Stimulated activated naive CD8-positive, alpha-beta T cell treated with anti-CD3 and anti-CD28 coated beads, Interleukin-15, amount 100 ng/mL, for 72 hours (primary cell): ENCODE results near the gene SCMH1.

ENCODE experiments used
- ATAC-seq: fragments of 150-1000 bp; cut with Tn5 transposase; 2 replicates; pipeline ENCODE4 v1.10.0; 2021; ENCODE audit warnings: mild to moderate bottlenecking, moderate library complexity
- DNase-seq, 2 donors: peaks; one replicate each; pipeline ENCODE4 v3.0.0; 2021 to 2022
- H3K27ac Mint-ChIP-seq, 2 donors: one replicate each; pipeline ENCODE4 v1.8.0; 2022; ENCODE audit warnings: mild to moderate bottlenecking in 2 of 2, mixed read lengths in 2 of 2, moderate library complexity in 2 of 2
- H3K27me3 Mint-ChIP-seq: one replicate; pipeline ENCODE4 v1.8.0; 2022; ENCODE audit warnings: mixed read lengths
- H3K4me1 Mint-ChIP-seq: one replicate; pipeline ENCODE4 v1.8.0; 2022; ENCODE audit warnings: mild to moderate bottlenecking, mixed read lengths
- H3K4me3 Mint-ChIP-seq, 2 donors: one replicate each; pipeline ENCODE4 v1.8.0; 2022; ENCODE audit warnings: mild to moderate bottlenecking in 2 of 2, mixed read lengths in 2 of 2, moderate library complexity in 1 of 2
- H3K9me3 Mint-ChIP-seq, 2 donors: one replicate each; pipeline ENCODE4 v1.8.0; 2022; ENCODE audit warnings: mixed read lengths in 2 of 2

Gene SCMH1

DNA sequence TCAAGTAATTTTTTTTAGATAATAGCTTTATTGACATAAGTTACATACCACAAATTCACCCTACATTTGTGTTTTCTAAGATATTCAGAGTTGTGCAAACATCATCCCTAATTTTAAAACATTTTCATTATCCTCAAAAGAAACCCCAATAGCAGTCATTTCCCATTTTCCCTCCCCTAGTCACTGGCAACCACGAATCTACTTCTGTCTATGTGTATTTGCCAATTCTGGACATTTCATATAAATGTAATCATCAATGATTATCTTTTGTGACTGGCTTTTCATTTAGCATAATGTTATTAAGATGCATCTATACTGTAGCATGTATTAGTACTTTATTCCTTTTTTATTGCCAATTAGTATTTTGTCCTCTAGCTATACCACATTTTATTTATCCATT lies 131.8 kb downstream of the SCMH1 start:
- DNase-seq = no peak

DNA sequence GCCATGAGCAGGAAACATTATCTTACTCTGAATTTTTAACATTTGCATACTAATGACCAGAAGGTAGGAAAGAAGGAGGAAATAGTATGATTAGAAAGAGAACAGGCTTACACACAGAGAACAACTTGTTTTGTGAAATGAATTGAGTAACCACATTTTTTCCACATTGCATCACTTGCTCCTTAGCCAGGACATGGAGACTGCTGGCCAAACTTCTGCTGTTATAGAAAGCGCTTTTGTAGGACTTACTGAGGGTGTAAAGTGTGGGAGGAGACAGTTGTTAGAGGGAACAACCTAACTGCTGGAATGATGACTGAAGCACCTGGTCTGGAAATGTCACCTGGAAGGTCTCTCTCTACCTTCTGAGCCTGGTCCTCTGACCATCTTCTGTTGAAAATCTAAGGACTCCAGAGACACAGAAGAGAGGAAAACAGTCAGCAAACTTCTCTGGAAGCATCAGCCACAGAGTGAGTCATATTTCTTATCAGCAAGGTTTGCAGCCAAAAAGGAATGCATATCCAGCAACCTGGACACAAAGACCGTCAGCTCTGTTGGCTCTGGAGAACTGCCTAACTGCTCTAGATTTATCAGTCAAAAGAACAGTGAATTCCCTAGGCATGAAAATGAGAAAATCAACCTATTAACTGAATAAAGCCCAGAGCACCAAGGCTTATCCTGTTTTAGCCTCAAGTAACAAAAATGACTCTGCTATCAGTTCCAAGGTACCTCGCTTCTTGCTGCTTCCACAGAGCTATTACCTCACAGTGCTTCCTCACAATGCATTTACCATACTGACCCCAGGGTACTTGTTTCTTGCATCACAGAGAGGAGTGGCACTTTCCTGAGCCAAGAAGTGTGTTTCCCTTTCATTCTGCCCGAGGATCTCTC lies 132.6 kb downstream of the SCMH1 start:
- H3K27ac Mint-ChIP-seq = peak overlapping the region in 1 of 2 donors; percentile 74
- no peaks in the 10 kb centered on the region for H3K9me3 Mint-ChIP-seq
- no peaks in the 10 kb centered on the region for H3K27me3 Mint-ChIP-seq
- H3K4me1 Mint-ChIP-seq = no peaks in the 10 kb centered on the region
- no peak for ATAC-seq
- no peak for DNase-seq
- no peak overlapping the region for H3K4me3 Mint-ChIP-seq

More for the DNA sequence above, 131.8 kb downstream of the SCMH1 start:
- Mint-ChIP-seq H3K9me3 (no peaks in the 10 kb centered on the region), H3K27ac (no peak overlapping the region), H3K4me1 (no peaks in the 10 kb centered on the region), H3K27me3 (no peaks in the 10 kb centered on the region), H3K4me3 (no peak overlapping the region)
- ATAC-seq = no peak

DNA sequence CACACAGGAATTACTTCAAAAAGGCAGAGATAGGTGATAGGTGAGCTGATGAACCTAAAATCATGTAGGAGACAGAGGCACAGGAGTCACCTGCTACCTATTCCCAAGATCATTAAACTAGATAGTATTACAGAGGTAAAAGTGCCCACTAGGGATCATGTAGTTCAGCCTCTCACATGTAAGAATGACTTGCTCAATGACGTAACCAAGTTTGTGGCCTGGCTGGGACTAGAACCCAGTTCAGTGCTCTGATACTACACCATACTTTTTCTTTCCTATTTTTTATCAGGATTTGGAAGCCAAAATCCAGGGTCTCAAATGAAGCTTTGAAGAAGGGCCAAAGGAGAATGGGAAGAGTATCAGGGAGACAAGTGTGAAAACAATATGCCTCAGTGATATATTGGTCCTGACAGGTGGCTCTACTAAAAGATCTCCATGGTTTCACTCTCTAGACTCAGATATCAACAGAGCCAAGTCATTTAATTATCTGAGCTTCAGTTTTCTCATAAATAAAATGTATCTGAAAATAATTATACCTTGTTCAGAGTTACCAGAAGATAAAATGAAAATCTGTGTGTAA lies 133.3 kb downstream of the SCMH1 start:
- ATAC-seq (no peak), DNase-seq (no peak)
- Mint-ChIP-seq H3K27me3 (no peaks in the 10 kb centered on the region), H3K9me3 (no peaks in the 10 kb centered on the region), H3K4me1 (no peaks in the 10 kb centered on the region), H3K27ac (no peak overlapping the region), H3K4me3 (no peak overlapping the region)

DNA sequence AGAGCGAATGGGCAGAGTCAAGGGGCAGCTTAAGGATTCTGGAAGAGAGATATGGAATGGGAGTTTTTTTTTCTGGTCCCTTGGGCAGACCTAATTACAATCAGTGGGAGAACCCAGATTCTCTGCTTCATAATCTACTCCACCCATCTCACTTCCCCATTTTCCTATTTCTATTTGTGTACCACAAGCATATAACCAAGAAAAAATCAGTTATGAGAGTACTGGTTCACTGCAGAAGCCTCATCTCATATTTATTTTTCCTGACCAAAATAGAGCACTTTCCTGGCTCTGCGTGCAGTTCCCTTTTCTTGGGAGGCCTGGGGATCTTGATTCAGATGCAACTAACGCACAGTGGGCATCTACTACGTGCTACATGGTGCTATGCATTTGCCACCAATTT lies 138.3 kb downstream of the SCMH1 start:
- DNase-seq (no peak), ATAC-seq (no peak)
- Mint-ChIP-seq H3K9me3 (no peaks in the 10 kb centered on the region), H3K4me3 (no peak overlapping the region), H3K4me1 (no peaks in the 10 kb centered on the region), H3K27me3 (no peaks in the 10 kb centered on the region), H3K27ac (no peak overlapping the region)

DNA sequence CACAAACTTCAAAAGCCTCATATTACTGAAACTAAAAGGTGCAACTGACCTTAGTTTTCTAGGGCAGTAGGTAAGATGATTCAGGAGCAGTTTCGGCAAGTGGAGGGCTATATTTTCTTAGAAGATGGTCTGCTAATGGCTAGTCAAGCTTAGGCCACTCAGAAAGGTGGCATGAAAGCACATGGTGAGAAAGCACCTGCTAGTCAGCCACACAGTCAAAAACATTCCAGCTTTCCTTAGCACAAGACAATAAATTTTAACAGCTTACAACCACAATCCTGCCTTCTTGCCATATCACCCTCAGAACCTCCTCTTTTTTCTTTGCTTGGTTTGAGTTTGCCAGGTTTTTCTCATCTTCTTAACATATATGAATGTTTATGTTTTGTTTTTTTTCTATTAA lies 139.5 kb downstream of the SCMH1 start:
- Mint-ChIP-seq H3K27me3 (no peaks in the 10 kb centered on the region), H3K9me3 (no peaks in the 10 kb centered on the region), H3K4me1 (no peaks in the 10 kb centered on the region), H3K27ac (no peak overlapping the region), H3K4me3 (no peak overlapping the region)
- ATAC-seq (no peak), DNase-seq (no peak)

DNA sequence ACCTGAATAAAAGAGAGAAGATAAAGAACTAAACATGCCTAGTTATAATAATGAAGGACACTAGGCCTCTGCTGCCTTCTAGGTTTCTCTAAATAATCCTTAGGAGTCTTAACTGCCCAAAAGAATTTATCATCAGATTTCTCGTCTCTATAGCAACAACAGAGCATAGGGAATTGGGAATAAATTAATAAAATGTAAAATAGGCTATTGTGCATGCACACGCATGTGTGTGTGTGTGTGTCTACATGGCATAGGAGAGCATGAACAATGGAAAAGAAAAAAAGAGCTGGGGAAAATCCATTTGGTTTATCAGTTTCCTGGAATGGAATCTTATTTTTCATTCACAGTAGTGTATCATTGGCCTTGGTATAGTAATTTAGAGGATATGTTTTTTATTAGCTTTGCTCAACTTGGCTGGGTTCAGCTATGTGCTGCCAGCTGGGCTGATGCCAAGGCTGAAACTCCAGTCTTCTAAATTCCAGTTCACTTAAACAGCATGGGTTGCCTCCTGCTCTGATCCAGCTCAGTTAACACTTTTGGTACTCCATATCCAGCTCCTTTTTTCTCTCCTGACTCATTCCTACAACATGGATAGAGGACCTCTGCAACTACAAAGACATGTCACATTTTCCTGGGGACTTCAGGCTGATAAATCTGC lies 140.0 kb downstream of the SCMH1 start:
- H3K27ac Mint-ChIP-seq = no peak overlapping the region
- ATAC-seq (no peak), DNase-seq (no peak)
- H3K27me3 Mint-ChIP-seq = no peaks in the 10 kb centered on the region
- H3K4me3 Mint-ChIP-seq = no peak overlapping the region
- H3K4me1 Mint-ChIP-seq = no peaks in the 10 kb centered on the region
- no peaks in the 10 kb centered on the region for H3K9me3 Mint-ChIP-seq

DNA sequence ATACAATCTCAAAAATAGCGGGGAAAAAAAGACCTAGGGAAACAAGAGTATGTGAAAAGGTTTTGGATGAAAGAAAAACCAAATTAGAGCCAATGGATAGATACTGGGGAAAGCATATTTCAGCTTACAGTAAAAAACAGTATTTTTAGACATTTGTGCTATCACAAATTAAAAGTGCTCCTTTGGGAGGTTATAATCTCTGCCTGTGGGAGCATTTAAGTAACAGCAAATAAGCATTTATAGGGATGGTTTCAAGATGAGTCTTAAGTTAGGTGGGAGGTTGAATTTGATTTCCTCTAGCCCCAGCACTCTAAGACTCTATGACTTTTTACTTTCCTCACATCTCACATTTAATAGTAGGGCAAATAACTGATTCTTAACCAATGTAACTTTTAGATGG lies 141.0 kb downstream of the SCMH1 start:
- Mint-ChIP-seq H3K4me3 (no peak overlapping the region), H3K4me1 (no peaks in the 10 kb centered on the region), H3K27me3 (no peaks in the 10 kb centered on the region), H3K9me3 (no peaks in the 10 kb centered on the region), H3K27ac (no peak overlapping the region)
- DNase-seq (no peak), ATAC-seq (no peak)

DNA sequence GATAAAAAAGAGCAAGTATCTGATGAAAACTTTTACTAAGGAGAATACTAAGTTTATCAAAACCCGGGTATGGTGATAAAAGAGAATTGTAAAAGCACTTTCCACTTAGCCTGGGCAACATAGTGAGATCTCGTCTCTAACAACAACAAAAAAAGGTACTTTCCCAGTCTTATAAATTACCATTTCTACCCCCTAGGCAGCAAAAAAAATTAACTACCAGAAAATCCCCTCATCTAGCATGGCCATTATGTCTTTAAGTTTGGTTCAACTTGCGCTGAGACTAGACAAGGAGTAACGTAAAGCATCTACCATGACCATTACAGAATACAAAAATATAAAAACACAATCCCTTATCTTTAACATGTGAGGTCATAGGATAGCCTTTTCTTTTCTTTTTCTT lies 141.9 kb downstream of the SCMH1 start:
- no peaks in the 10 kb centered on the region for H3K4me1 Mint-ChIP-seq
- no peak for ATAC-seq
- no peak overlapping the region for H3K27ac Mint-ChIP-seq
- no peaks in the 10 kb centered on the region for H3K9me3 Mint-ChIP-seq
- DNase-seq = no peak
- no peak overlapping the region for H3K4me3 Mint-ChIP-seq
- no peaks in the 10 kb centered on the region for H3K27me3 Mint-ChIP-seq

DNA sequence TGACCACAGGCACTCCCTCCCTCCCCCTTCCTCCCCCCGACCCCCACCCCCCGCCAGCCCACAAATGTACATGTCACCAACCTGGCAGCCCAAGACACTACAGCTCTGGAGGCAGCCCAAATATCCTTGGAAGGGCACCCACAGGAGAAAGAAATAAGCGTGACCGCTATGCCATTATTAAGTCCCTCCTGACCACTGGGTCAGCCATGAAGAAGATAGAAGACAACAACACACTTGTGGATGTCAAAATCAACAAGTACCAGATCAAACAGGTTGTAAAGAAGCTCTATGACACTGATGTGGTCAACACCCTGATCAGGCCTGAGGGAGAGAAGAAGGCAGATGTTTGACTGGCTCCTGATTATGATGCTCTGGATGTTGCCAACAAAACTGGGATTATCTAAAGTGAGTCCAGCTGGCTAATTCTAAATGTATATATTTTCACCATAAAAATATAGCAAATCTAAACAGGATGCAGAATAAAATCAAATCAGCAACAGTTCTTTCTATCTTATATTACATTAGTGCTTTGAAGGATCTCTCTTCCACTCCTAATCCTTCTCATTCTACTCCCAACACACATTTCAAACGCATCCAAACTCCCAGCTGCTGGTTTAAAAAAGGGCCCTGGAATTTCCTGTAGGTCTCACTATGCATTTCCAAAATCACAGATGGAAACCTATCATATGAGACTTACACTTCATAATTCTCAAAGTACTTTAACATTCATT lies 143.2 kb downstream of the SCMH1 start:
- H3K9me3 Mint-ChIP-seq = no peaks in the 10 kb centered on the region
- no peak overlapping the region for H3K27ac Mint-ChIP-seq
- H3K4me1 Mint-ChIP-seq = no peaks in the 10 kb centered on the region
- no peaks in the 10 kb centered on the region for H3K27me3 Mint-ChIP-seq
- no peak overlapping the region for H3K4me3 Mint-ChIP-seq
- ATAC-seq = no peak
- DNase-seq = no peak

DNA sequence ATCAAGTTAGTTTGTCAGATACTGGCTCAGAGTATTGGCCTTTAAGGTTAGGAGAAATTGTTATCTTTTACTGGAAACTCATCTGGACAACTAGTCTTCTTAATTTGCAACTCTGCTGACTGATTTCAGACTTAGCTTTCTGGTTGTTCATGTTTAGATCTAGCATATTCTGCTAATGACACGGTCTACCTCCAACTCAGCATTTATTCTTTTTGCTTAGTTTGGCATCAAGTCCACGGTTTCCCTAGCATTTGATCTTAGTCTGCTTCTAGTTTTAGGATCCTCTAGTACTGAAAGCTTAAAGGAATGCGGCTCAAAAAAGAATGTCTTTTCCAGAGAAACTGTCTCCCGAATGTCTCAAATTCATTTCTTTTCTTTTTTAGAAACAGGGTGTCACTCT lies 145.0 kb downstream of the SCMH1 start:
- ATAC-seq (no peak), DNase-seq (no peak)
- H3K4me1 Mint-ChIP-seq = no peaks in the 10 kb centered on the region
- H3K9me3 Mint-ChIP-seq = no peaks in the 10 kb centered on the region
- no peak overlapping the region for H3K4me3 Mint-ChIP-seq
- H3K27ac Mint-ChIP-seq = no peak overlapping the region
- no peaks in the 10 kb centered on the region for H3K27me3 Mint-ChIP-seq

DNA sequence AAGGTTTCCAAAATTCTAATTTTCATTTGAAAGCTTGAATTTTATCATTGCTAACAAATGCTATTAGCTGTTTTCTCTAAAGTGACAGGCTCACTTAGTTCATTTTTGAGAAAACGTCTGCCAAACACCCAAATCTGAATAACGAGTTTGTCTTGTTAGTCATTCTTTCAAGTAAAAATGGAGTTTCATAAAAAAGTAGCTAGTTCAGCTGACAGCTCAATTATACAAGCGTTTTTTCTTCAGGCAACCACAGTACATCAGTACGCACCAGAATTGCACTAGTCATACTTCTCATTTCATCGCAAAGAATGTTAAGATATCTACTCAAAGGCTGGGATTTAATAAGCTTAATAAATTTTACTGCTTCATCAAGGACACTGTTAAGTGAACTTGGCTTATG lies 148.3 kb downstream of the SCMH1 start:
- no peak for DNase-seq
- Mint-ChIP-seq H3K27ac (no peak overlapping the region), H3K27me3 (no peaks in the 10 kb centered on the region), H3K9me3 (no peaks in the 10 kb centered on the region), H3K4me1 (no peaks in the 10 kb centered on the region), H3K4me3 (no peak overlapping the region)
- no peak for ATAC-seq

DNA sequence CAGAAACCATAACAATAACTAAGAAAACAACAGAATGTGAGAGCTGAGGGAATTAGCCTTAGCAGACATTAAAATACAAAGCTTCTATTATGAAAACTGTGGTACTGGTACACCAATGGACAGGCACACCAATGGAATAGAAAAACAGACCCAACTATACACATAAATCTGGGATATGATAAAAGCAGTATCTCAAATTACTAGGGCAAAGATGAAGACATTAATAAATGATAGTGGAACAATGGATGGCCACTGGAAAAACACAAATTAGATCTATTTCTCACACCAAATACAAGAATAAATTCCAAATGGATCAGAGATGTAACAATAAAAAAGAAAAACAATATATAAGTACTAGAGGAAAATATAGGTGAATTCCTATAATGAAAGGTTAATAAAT lies 155.2 kb downstream of the SCMH1 start:
- ATAC-seq = no peak
- DNase-seq = no peak
- no peak overlapping the region for H3K27ac Mint-ChIP-seq
- H3K27me3 Mint-ChIP-seq = no peaks in the 10 kb centered on the region
- no peaks in the 10 kb centered on the region for H3K9me3 Mint-ChIP-seq
- H3K4me3 Mint-ChIP-seq = no peak overlapping the region
- no peaks in the 10 kb centered on the region for H3K4me1 Mint-ChIP-seq

DNA sequence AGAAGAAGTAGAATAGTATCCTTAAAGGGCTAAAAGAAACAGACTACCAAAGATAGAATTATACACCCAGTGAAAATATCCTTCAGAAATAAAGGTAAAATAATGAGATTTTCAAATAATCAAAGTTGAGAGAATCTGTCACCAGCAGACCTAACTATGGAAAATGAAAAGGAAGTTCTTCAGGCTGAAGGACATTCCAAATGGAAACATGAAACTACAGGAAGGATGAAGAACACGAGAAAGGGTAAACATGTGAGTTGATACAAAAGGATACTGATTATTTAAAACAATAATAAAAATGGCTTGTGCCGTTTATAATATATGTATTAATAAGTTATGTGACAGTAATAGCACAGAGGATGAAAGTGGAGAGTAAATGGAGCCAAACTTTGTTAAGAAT lies 163.5 kb downstream of the SCMH1 start:
- Mint-ChIP-seq H3K4me3 (no peak overlapping the region), H3K27ac (no peak overlapping the region), H3K9me3 (peaks cover 0 to 17% of the 10 kb centered on the region in 2 donors), H3K27me3 (no peaks in the 10 kb centered on the region), H3K4me1 (no peaks in the 10 kb centered on the region)
- ATAC-seq (no peak), DNase-seq (no peak)

DNA sequence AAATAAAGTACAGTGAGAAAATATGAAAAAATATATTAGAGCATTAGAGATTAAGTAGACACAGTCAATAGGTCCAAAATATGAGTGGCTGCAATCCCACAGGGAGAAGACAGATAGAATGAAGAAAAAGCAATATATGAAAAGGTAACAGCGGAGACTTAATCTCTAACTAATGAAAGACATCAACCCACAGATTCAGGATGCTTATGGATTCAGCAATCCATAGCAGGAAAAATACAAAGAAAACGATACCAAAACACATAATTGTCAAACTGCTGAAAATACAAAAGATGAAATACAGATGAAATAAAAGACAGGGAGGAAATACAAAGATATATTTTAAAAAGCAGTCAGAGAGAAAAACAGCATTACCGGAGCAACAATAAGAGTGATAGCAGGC lies 163.9 kb downstream of the SCMH1 start:
- ATAC-seq (no peak), DNase-seq (no peak)
- H3K4me3 Mint-ChIP-seq = no peak overlapping the region
- peaks cover 0 to 17% of the 10 kb centered on the region in 2 donors for H3K9me3 Mint-ChIP-seq
- no peaks in the 10 kb centered on the region for H3K27me3 Mint-ChIP-seq
- H3K27ac Mint-ChIP-seq = no peak overlapping the region
- H3K4me1 Mint-ChIP-seq = no peaks in the 10 kb centered on the region

DNA sequence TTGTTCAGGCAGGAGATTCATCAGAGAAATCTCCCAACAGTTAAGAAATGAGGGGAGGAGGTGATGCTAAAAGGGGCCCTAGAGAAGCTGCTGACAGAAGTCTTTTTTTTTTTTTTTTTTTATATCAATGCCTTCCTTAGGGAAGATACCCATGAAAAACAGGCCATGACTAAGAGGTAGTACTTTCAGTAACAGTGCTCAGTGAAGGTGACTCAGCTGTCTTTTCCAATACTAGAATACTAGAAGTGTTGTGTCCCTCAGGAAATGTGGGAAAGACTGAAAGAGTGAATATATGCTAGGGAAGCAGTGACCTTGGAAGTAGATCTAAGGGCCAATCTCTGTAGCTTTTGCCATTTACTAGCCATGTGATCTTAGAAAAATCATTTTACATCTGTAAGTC lies 168.1 kb downstream of the SCMH1 start:
- Mint-ChIP-seq H3K4me1 (no peaks in the 10 kb centered on the region), H3K27me3 (no peaks in the 10 kb centered on the region), H3K27ac (no peak overlapping the region), H3K9me3 (peaks cover 0 to 11% of the 10 kb centered on the region in 2 donors), H3K4me3 (no peak overlapping the region)
- DNase-seq = no peak
- ATAC-seq = no peak

DNA sequence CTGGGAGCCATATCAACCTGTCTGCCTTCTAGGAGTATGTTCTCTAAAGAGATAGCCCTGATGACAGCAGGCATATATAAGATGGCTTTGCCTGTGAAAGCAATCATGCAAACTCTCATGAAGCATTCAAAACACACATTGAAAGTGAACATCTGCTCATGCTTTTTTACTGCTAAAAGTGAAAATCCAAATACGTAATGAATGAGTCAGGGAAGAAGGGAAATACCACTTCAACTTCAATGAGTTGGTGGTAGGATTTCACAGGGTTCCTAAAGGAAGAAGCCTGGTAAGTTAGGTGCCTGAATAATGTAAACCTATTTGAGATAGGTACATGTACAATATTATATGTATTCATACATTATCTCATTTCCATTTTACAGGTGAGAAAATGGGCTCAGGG lies 170.1 kb downstream of the SCMH1 start:
- Mint-ChIP-seq H3K27ac (no peak overlapping the region), H3K27me3 (no peaks in the 10 kb centered on the region), H3K4me1 (no peaks in the 10 kb centered on the region), H3K4me3 (no peak overlapping the region), H3K9me3 (no peaks in the 10 kb centered on the region)
- ATAC-seq = no peak
- no peak for DNase-seq
